GM20431 (cell line): ENCODE measurements around the gene SDC1.
"Not testable (repeated sequence)": the region's sequence is repeated elsewhere in the genome, so short reads cannot be mapped to it uniquely, and the experiment has no call there.

Experiments used
- in situ Hi-C: fragments of 300-500 bp; cut with MseI, MboI; formaldehyde crosslinking; loops from one replicate; pipeline ENCODE4 v1.15.0; 2020; ENCODE audit warnings: low sequenced_read_pairs; ENCODE audit not compliant: unreplicated experiment

The SDC1 gene

GRCh38 chr2:20199633-20200270 lies 25.2 kb downstream of the SDC1 start:
- in situ Hi-C loops = no loop called here

GRCh38 chr2:20198796-20199632 lies 25.9 kb downstream of the SDC1 start:
- in situ Hi-C loops = no loop called here

DNA sequence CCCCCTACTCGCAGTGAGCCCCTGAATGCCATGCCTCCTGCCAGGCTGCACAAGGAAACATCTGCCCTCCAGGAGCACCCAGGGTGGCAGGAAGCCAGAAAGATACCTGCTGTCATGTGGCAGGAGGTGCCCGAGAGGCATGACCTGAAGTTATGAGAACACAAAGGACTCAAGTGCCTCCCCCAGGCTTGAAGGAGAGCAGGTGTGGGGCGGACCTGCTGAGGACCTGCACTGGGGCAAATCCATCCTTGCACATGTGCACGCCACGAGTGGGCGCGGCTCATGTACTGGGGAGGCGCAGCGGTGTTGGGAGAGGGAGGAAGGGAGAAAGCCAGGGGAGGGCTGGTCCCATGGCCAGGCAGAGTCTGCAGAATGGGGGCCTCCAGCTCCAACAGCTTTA lies 26.9 kb downstream of the SDC1 start:
- in situ Hi-C loops = no loop called here

DNA sequence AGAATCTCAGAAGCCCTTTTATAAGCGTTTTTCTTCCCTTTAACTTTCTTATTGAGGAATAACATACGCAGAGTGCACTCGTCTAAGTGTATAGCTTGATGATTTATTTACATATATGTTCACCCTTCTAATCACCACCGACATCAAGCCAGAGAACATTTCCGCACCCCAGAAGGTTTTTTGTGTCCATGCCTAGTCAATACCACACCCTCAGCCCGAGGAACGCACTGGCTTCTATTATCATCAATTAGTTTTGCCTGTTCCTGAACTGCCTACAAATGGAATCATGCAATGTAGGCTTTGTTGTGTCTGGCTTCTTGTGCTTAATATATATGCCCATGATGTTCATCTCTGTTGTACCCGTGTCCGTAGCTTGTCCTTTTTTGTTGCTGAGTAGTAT lies 27.7 kb downstream of the SDC1 start:
- in situ Hi-C loops = no loop called here

DNA sequence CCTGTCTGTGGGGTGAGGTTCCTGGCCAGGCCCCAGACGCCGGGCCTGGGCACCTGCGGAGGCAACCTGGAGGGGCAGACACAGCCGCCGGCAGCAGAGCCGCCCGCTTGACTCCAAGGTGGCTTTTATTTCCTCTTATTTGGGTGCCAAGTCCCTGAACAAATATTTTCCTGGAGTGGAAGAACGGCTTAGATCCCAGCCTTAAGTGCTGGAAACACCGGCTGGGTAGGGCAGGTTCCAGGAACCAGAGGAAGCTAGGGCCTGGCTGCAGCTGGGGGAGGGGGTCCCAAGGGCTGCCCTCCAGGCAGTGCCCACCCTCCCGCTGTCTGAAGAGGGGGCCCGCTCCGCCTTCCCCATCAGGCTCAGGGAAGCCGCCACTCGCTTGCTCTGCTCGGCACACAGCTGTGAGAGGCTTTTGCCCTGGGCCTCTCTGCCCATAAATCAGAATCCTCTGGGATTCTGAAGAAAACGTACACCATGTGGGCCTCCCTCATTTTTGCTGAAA lies 28.2 kb downstream of the SDC1 start:
- in situ Hi-C loops = no loop called here

GRCh38 chr2:20196053-20196656 lies 28.8 kb downstream of the SDC1 start:
- in situ Hi-C loops = no loop called here

DNA sequence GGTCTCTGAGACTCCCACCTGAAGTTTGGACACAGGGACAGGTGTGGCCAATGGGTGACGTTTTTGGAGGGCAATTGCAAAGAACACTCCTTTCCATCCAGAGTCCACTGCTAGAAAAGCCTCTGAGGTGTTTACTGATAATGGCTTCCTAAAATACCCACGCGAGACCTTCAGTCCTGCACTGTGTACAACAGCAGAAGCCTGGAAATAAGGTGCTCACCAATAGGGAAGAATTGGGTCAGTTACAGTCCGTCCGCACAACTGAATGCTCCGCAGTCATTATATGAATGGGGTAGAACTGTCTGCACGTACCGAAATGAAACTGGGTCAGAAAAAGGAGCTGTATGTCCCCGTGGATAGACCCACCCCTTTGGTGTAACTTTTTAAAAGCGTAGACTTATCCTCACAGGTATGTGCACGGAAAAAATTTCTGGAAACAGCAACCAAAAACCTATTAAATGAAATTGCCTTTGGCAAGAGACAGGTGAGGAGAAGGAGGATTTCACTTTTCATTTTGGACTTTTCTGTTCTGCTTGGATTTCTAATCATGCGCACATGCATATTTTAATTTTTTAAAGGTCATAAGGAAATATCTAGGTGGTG lies 29.4 kb downstream of the SDC1 start:
- in situ Hi-C loops = no loop called here

- in situ Hi-C loops = not testable (repeated sequence)
These were observed 29.9 kb downstream of the SDC1 start for GRCh38 chr2:20195016-20195411.

DNA sequence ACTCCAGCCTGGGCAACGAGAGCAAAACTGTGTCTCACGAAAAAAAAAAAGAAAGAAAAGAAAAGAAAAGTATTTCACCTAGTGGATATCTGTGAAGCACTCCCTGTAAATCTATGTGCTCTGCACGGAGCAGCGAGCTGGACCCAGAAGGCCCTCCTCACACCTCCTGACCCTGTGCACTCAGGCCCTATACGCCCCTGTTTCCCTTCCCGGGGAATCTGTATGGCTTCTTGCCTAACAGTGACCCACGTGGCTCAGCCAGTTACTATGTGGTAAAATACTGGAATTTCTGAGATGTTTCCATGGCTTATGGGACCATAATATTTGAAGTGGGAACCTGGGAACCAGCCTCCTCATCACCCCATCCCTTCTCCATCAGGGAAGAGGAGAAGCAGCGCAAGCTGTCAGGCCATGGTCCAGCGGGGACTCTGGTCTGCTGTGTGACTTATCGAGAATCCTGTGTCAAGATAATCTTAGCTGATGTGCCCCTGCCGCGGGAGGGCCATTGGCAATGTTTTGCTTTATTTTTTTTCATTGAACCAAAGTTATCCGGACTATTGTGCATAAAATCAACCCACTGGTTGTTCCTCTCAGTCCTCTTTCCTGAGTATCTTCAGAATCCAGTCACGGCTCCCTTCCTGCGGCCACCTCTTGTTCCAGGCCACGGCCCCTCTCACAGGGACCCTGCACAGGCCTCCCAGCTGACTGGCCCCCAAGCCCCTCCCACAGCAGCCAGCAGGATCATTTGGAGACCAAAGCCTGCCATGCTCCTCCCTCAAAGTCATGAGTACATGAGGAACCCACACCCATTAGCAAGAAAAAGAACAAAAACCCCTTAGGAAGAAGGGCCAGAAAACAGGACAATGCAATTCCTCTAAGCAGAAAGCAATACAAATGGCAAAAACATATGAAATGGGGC lies 30.6 kb downstream of the SDC1 start:
- in situ Hi-C loops = no loop called here

DNA sequence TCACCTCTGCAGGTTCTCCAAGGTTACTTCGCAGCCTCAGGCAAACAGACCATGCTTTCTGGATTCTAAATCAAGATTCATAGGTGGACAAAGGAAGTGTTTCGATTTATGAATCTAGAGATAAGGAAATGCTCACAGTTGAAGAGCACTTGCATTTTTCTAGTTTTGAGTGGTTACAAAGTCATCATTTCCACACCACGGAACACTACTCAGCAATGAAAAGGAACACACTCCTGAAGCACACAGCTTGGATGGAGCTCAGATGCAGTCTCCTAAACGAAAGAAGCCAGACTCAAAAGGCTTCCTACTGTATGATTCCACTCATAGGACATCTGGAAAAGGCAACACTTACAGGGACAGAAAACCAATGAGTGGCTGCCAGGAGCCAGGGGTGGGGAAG lies 31.7 kb downstream of the SDC1 start:
- in situ Hi-C loops = no loop called here

DNA sequence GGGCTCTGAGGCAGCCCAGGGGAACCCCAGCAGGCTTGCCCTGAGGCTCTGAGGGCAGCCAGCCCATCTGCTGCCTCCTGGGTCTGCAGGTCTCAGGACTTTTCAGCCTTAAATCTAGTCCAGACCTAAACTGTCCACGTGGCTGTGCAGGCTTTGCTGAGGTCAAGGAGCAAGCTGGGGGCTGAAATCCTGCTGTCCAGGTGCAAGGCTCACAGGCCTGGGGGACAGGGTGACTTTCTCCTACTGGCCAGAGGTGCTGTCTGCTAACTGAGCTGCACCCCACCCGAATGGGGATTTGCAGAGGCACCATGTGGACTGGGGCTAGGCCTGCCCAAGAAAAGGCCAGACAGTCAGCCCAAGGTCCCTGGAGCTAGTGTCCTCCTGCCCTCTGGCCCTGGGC lies 32.1 kb downstream of the SDC1 start:
- in situ Hi-C loops = no loop called here

DNA sequence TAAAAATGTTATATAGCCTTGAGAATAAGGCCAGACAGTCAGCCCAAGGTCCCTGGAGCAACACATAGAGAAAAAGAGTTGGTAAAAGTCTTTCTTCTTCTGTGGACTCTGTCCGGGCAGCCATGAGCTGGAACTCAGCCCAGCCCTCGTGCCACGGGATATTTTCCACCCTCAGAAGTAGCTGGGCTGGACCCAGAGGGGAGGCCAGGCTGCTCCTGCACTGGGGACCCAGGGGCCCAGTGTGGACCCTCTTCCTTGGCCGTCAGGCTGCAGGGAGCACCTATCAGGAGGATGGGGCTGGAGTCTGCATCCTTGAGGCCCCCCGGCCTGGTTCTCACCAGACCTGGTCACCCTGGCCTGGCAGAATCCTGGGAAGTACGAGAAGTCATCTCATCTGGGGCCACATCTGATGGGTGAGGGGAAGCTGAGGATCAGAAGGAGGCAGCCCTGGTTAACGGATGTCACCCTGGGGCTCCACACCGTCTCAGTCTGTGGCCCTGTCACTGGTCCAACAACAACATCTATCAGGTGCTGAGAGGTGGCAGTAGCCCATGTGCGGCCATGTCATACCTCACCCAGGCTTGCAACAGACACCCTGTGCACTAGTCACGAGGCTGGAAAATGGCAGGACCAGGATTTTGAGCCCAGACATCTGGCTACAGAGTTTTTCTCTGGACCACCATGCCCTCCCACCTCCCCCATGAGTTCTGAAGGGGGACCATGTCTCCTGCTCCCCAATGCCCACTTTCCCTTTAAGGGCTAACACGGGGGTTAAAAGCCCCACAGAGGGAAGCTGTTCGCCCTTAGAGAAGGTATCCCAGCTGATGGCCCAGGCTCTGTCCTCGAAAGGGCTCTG lies 33.0 kb downstream of the SDC1 start:
- in situ Hi-C loops = no loop called here

DNA sequence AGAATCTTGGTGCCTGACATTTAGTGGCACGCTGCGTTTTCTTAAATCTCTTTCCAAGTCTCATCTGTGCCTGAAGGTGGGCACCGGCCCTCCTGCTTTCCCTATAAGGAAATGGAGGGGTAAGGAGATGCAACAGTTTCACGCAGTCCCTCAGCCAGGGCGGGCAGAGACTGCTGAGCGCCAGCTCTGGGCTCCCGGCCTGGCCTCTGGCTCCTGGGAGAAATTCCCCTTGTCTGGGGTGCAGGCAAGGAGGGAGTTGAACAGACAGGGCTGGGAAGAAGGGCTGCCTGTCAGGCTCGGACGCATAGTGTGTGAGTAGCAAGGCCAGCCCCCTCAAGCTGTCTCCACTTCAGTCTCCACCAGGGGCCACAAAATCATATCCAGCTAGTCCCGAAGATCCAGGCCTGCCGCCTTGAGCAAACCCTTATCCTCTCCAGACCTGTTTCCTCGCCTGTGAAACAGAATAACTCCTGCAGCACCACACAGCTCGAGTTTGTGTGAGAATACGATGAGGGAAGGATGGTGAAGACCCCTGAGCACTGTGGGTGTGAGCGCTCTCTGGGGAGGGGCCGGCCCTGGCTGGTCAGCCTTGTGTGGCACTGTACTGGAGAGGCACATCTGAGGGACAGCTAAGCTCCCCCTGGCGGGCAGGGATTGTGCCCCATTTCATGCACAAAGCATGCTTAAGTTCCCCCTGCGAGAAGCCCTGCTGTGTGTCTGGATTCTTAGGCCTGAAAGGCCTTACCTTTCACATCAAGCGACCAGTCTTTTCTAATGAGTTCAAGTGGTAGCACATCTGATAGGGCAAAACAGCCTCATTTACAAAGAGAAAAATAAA lies 33.8 kb downstream of the SDC1 start:
- in situ Hi-C loops = no loop called here

DNA sequence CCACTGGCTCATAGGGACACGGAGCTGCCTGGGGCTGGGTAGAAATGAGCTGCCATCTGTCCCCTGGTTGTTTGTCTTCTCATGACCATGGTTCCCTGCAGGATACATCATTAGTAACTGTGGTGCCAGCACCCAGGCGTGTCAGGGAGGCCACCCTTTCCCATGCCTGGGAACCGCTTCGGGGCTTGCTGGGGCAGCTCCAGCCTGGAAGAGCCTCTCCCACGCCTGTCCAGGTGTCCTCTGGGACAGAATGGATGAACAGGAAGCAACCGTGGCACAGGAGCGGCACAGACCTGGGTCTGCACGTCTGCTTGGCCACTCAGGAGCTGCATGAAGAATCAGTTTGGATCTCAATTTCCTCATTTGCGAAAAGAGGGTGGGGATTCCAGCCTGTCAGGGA lies 34.8 kb downstream of the SDC1 start:
- in situ Hi-C loops = no loop called here

GRCh38 chr2:20189299-20189931 lies 35.5 kb downstream of the SDC1 start:
- in situ Hi-C loops = no loop called here

DNA sequence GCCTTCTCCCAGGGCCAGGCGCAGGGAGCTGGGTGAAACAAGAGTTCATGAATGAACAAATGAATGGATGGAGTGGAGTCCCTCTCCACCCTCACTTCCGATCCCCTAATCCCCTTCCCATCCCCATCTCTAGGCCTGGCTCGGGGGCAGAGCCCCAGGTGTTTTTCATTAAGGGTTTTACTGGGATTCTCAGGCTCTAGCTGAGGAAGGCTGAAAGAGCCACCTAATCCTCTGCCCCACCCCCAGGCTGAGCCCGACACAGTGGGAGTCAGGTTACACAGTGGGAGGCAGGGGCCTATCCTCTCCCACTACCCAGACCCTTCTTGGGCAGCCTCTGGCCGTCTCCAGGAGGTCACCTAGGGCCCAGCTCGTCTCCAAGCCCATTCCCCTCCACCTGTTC lies 36.1 kb downstream of the SDC1 start:
- in situ Hi-C loops = no loop called here

GRCh38 chr2:20188201-20188600 lies 36.7 kb downstream of the SDC1 start:
- in situ Hi-C loops = no loop called here

DNA sequence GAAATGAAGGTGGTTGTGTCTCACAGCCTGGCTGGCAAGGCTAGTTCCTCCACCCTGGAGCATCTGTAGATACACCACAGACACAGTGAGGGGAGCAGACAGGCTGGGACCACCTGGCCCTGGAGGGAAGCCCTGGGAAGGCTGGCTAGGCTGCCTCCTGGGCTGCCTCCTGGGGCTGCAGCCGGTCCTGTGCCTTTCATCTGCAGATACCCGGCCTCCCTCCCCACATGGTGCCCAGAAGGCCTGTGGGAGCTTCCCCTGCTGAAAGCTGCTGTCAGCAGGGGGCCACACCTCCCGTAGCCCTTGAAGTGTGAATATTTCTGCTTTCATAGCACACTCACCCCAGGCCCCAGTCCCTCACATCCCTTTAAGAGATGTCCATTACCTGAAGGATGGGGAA lies 37.6 kb downstream of the SDC1 start:
- in situ Hi-C loops = no loop called here
